H9 (cell line): ENCODE measurements around the gene CTDSPL. TPM values are rescaled to one million over a fixed set of nuclear protein-coding genes. Genes with fewer than 3 reads are reported as not detected.

Experiments used
- DNase-seq: peaks from one replicate; pipeline ENCODE4 v3.0.0-alpha.2; 2017
- H2AFZ ChIP-seq: one replicate; pipeline ENCODE4 v1.6.1; 2013; ENCODE audit warnings: mild to moderate bottlenecking, low read length, control low read depth, moderate library complexity
- H2AK5ac ChIP-seq: 2 replicates; pipeline ENCODE4 v1.6.1; 2013; ENCODE audit warnings: low read length, control low read depth, mixed read lengths; ENCODE audit not compliant: insufficient read length
- H2BK120ac ChIP-seq: one replicate; pipeline ENCODE4 v1.6.1; 2013; ENCODE audit warnings: low read depth, mild to moderate bottlenecking, low read length, control low read depth, inconsistent platforms; ENCODE audit not compliant: poor library complexity, severe bottlenecking
- H2BK12ac ChIP-seq: 2 replicates; pipeline ENCODE4 v1.6.1; 2013; ENCODE audit warnings: low read length, control low read depth, mixed read lengths, low read depth; ENCODE audit not compliant: insufficient read length
- H2BK15ac ChIP-seq: 2 replicates; pipeline ENCODE4 v1.6.1; 2013; ENCODE audit warnings: low read depth, low read length, control low read depth
- H2BK20ac ChIP-seq: one replicate; pipeline ENCODE4 v1.6.1; 2013; ENCODE audit warnings: low read depth, mild to moderate bottlenecking, low read length, control low read depth, inconsistent platforms; ENCODE audit not compliant: poor library complexity, severe bottlenecking
- H2BK5ac ChIP-seq: 2 replicates; pipeline ENCODE4 v1.6.1; 2013; ENCODE audit warnings: low read length, control low read depth, mixed read lengths; ENCODE audit not compliant: insufficient read length
- H3K14ac ChIP-seq: 2 replicates; pipeline ENCODE4 v1.6.1; 2013; ENCODE audit warnings: low read length, control low read depth; ENCODE audit not compliant: insufficient read depth
- H3K18ac ChIP-seq: 2 replicates; pipeline ENCODE4 v1.6.1; 2013; ENCODE audit warnings: low read depth, mild to moderate bottlenecking, mixed read lengths, low read length, control low read depth; ENCODE audit not compliant: insufficient read length
- H3K23ac ChIP-seq: 2 replicates; pipeline ENCODE4 v1.6.1; 2013; ENCODE audit warnings: low read length, control low read depth, mixed read lengths, low read depth; ENCODE audit not compliant: insufficient read length
- H3K23me2 ChIP-seq: 2 replicates; pipeline ENCODE4 v1.6.1; 2013; ENCODE audit warnings: low read depth, mild to moderate bottlenecking, mixed read lengths, low read length, control low read depth; ENCODE audit not compliant: insufficient read length, poor library complexity, severe bottlenecking
- H3K27ac ChIP-seq: 2 replicates; pipeline ENCODE4 v1.5.1; 2013; ENCODE audit warnings: low read length, control low read depth, mixed read lengths, low read depth; ENCODE audit not compliant: insufficient read length
- H3K27me3 ChIP-seq: 2 replicates; pipeline ENCODE4 v1.6.1; 2013; ENCODE audit warnings: low read length, control low read depth, inconsistent platforms; ENCODE audit not compliant: insufficient read depth
- H3K4ac ChIP-seq: 2 replicates; pipeline ENCODE4 v1.6.1; 2013; ENCODE audit warnings: low read depth, mild to moderate bottlenecking, control low read depth, inconsistent platforms, low read length, moderate library complexity
- H3K4me1 ChIP-seq: 2 replicates; pipeline ENCODE4 v1.6.1; 2013; ENCODE audit warnings: low read length, control low read depth, inconsistent platforms; ENCODE audit not compliant: insufficient read depth
- H3K4me2 ChIP-seq: 2 replicates; pipeline ENCODE4 v1.6.1; 2013; ENCODE audit warnings: low read length, control low read depth, mixed read lengths; ENCODE audit not compliant: insufficient read length, insufficient read depth
- H3K56ac ChIP-seq: 2 replicates; pipeline ENCODE4 v1.6.1; 2013; ENCODE audit warnings: low read depth, mild to moderate bottlenecking, mixed read lengths, low read length, control low read depth; ENCODE audit not compliant: insufficient read length
- H3K79me1 ChIP-seq: 2 replicates; pipeline ENCODE4 v1.6.1; 2013; ENCODE audit warnings: low read depth, mild to moderate bottlenecking, moderate library complexity, low read length, control low read depth, inconsistent platforms; ENCODE audit not compliant: insufficient read depth, poor library complexity, severe bottlenecking
- H3K79me2 ChIP-seq: 2 replicates; pipeline ENCODE4 v1.6.1; 2013; ENCODE audit warnings: low read length, control low read depth, inconsistent platforms; ENCODE audit not compliant: insufficient read depth
- H3K9ac ChIP-seq: 2 replicates; pipeline ENCODE4 v1.6.1; 2013; ENCODE audit warnings: low read length, control low read depth, mixed read lengths; ENCODE audit not compliant: insufficient read length; ENCODE audit errors: extremely low read depth
- H3K9me3 ChIP-seq: one replicate; pipeline ENCODE4 v1.6.1; 2013; ENCODE audit warnings: low read depth, low read length, inconsistent platforms; ENCODE audit not compliant: control insufficient read depth
- H3T11ph ChIP-seq: one replicate; pipeline ENCODE4 v1.6.1; 2013; ENCODE audit warnings: mild to moderate bottlenecking, low read length, control low read depth, inconsistent platforms
- H4K20me1 ChIP-seq: one replicate; pipeline ENCODE4 v1.6.1; 2013; ENCODE audit not compliant: control insufficient read depth, insufficient read length, insufficient read depth
- H4K5ac ChIP-seq: 2 replicates; pipeline ENCODE4 v1.6.1; 2013; ENCODE audit warnings: low read depth, mild to moderate bottlenecking, mixed read lengths, low read length, control low read depth; ENCODE audit not compliant: insufficient read length
- H4K8ac ChIP-seq: replicated peaks from 2 replicates; pipeline ENCODE4 v1.6.1; 2013; ENCODE audit warnings: low read length, control low read depth, mixed read lengths, low read depth; ENCODE audit not compliant: insufficient read length
- H4K91ac ChIP-seq: 2 replicates; pipeline ENCODE4 v1.6.1; 2013; ENCODE audit warnings: low read depth, mild to moderate bottlenecking, moderate library complexity, mixed read lengths, low read length, control low read depth; ENCODE audit not compliant: insufficient read length
- H3K27ac Mint-ChIP-seq, 3 experiments: 2 replicates in 2 of 3; 3 replicates in 1 of 3; pipeline ENCODE4 v1.8.0; 2020 to 2021; ENCODE audit warnings: mixed read lengths in 3 of 3, mild to moderate bottlenecking in 1 of 3, moderate library complexity in 1 of 3
- H3K27me3 Mint-ChIP-seq: 2 replicates; pipeline ENCODE4 v1.8.0; 2021; ENCODE audit warnings: low read depth, mild to moderate bottlenecking, moderate library complexity, mixed read lengths
- H3K36me3 Mint-ChIP-seq, 3 experiments: 2 replicates in 2 of 3; 3 replicates in 1 of 3; pipeline ENCODE4 v1.8.0; 2020 to 2021; ENCODE audit warnings: low read depth in 3 of 3, mixed read lengths in 3 of 3; ENCODE audit not compliant: insufficient read depth in 1 of 3
- H3K4me1 Mint-ChIP-seq, 2 experiments: 2 replicates each; pipeline ENCODE4 v1.8.0; 2020; ENCODE audit warnings: mixed read lengths in 2 of 2
- H3K4me3 Mint-ChIP-seq, 2 experiments: 2 replicates in 1 of 2; 3 replicates in 1 of 2; pipeline ENCODE4 v1.8.0; 2020 to 2021; ENCODE audit warnings: mild to moderate bottlenecking in 2 of 2, mixed read lengths in 2 of 2, moderate library complexity in 1 of 2
- H3K9me3 Mint-ChIP-seq, 2 experiments: 2 replicates in 1 of 2; 3 replicates in 1 of 2; pipeline ENCODE4 v1.8.0; 2020; ENCODE audit warnings: mild to moderate bottlenecking in 2 of 2, mixed read lengths in 2 of 2, moderate library complexity in 1 of 2
- CTCF ChIP-seq: fragments of 200-600 bp; sonication (generic); conservative IDR thresholded peaks from 3 replicates; pipeline ENCODE4 v1.8.0; 2021; ENCODE audit warnings: antibody characterized with exemption, mild to moderate bottlenecking
- WGBS: extraction: QIAGEN DNeasy Blood & Tissue Kit; methylation state at CpG from one replicate; pipeline ENCODE4 v1.1.7; 2013; ENCODE audit warnings: missing lambda C conversion rate, low lambda C conversion rate, mixed read lengths; ENCODE audit not compliant: insufficient read length; ENCODE audit errors: extremely low coverage; 5-methylcytosine and 5-hydroxymethylcytosine counted together
- total RNA-seq: library from RNA; stranded (reverse); gene quantifications from 2 replicates; pipeline ENCODE4 v1.2.1, GENCODE V29; 2021

The CTDSPL gene
- total RNA-seq, 1 experiment from 2014 or later = 20.8 TPM

- no peak overlapping the region for H3K27ac ChIP-seq
These were observed 84.3 kb downstream of the CTDSPL start for GRCh38 chr3:37945807-37946530.

More at GRCh38 chr3:37945807-37946530, 84.3 kb downstream of the CTDSPL start:
- Histone ChIP-seq H4K5ac (no peak overlapping the region), H3K56ac (no peak overlapping the region), H2AK5ac (no peak overlapping the region), H3K79me2 (no peaks in the 10 kb centered on the region), H3K18ac (no peak overlapping the region), H3K9me3 (no peaks in the 10 kb centered on the region), H2AFZ (no peak overlapping the region), H3K27me3 (no peaks in the 10 kb centered on the region), H3K4me2 (no peak overlapping the region), H3K4me1 (peaks cover 3% of the 10 kb centered on the region; the same call in 1 of the 2 replicates), H4K8ac (no peak overlapping the region), H4K20me1 (no peaks in the 10 kb centered on the region), H2BK120ac (no peak overlapping the region), H4K91ac (no peak overlapping the region), H2BK20ac (no peak overlapping the region), H3K14ac (no peak overlapping the region), H3T11ph (no peak overlapping the region), H3K79me1 (no peaks in the 10 kb centered on the region), H3K4ac (no peak overlapping the region), H2BK15ac (no peak overlapping the region), H3K9ac (no peak overlapping the region), H3K23ac (no peak overlapping the region), H2BK12ac (no peak overlapping the region), H3K23me2 (no peaks in the 10 kb centered on the region), H2BK5ac (no peak overlapping the region)
- WGBS = no CpG with 5 or more reads among the region's 8 CpGs
- H3K4me1 Mint-ChIP-seq = peaks cover 20 to 22% of the 10 kb centered on the region in 2 experiments
- no peak for TF ChIP-seq CTCF
- H3K4me3 Mint-ChIP-seq = no peak overlapping the region
- H3K27ac Mint-ChIP-seq = peak overlapping the region in 1 of 3 experiments; percentile 28; a peak in 3 of 7 replicates
- H3K27me3 Mint-ChIP-seq = no peaks in the 10 kb centered on the region
- no peak for DNase-seq
- peaks cover 0 to 5% (median 3%) of the 10 kb centered on the region in 3 experiments; a peak in 2 of 7 replicates for H3K36me3 Mint-ChIP-seq
- H3K9me3 Mint-ChIP-seq = no peaks in the 10 kb centered on the region
